SK-N-MC (cell line): ENCODE measurements around the gene TRIM43B.
"Not testable (repeated sequence)": the region's sequence is repeated elsewhere in the genome, so short reads cannot be mapped to it uniquely, and the experiment has no call there.

Source experiments
- DNase-seq: peaks from one replicate; pipeline ENCODE4 v3.0.0-alpha.2; 2011; ENCODE audit warnings: low read depth, low spot score
- H3K27ac ChIP-seq: fragments of 200-600 bp; sonication (generic); 2 replicates; pipeline ENCODE4 v1.5.1; 2016; ENCODE audit warnings: mixed run types
- H3K36me3 ChIP-seq: fragments of 200-600 bp; sonication (generic); 2 replicates; pipeline ENCODE4 v1.6.1; 2017; ENCODE audit warnings: antibody characterized with exemption, low read length, mixed read lengths; ENCODE audit not compliant: insufficient read depth
- H3K4me3 ChIP-seq: fragments of 200-600 bp; sonication (generic); 2 replicates; pipeline ENCODE4 v1.5.1; 2016
- H3K9ac ChIP-seq: fragments of 200-600 bp; sonication (generic); 2 replicates; pipeline ENCODE4 v1.8.0; 2017; ENCODE audit warnings: mixed run types, mixed read lengths; ENCODE audit not compliant: insufficient read length
- H3K9me3 ChIP-seq: fragments of 200-600 bp; sonication (generic); 2 replicates; pipeline ENCODE4 v1.6.1; 2017; ENCODE audit warnings: low read depth, mild to moderate bottlenecking, antibody characterized with exemption, low read length, moderate library complexity, mixed read lengths
- EZH2 ChIP-seq: fragments of 200-600 bp; sonication (generic); IDR thresholded peaks from one replicate; pipeline ENCODE4 v1.6.1; 2017; ENCODE audit warnings: antibody characterized with exemption
- FOXP2 ChIP-seq: optimal IDR thresholded peaks from 2 replicates; pipeline ENCODE3; 2011; ENCODE audit warnings: mild to moderate bottlenecking, moderate library complexity; ENCODE audit not compliant: insufficient read depth; ENCODE audit errors: extremely low read length, control extremely low read depth
- POLR2AphosphoS5 ChIP-seq: IDR thresholded peaks from 2 replicates; pipeline ENCODE4 v1.6.1; 2012; ENCODE audit warnings: mild to moderate bottlenecking, low read depth, low read length, borderline replicate concordance

Gene TRIM43B

GRCh38 chr2:95484654-95485053 is at the start of gene TRIM43B:
TSS of gene TRIM43B (minus strand) at chr2:95484754. CDS start at chr2:95482714, 2,040 bp downstream.
- not testable (repeated sequence) for H3K27ac ChIP-seq

DNA sequence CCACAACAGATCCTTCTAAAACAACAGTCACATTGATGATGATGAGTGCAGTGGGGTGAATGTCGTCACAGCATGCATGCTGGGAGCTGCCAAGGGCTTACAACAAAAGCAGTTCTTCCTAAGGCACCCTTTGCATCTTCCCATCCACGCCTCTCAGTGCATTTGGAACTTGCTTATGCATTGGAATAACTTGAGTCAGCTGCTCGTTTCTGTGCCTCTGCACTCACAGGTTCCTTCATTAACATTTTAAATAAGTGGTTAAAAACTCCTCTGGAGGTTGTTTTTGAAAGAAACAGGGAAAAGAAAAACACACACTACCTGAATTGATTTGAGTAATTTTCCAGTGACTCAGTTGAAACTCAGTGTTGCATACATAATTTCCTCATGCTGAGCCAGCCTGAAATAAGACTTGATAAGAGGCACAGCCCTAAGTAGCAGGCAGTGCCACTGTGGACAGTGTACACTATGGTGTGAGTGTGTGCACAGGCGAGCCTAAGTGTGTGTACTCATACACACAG is 46.8 kb upstream of the TRIM43B start:
- no peaks in the 10 kb centered on the region for H3K9me3 ChIP-seq
- TF ChIP-seq EZH2, result no peak
- no peak for TF ChIP-seq POLR2AphosphoS5
- no peak for TF ChIP-seq FOXP2
- H3K4me3 ChIP-seq, result no peak overlapping the region
- peaks cover 6% of the 10 kb centered on the region; the same call in 1 of the 2 replicates for H3K36me3 ChIP-seq
- no peak overlapping the region for H3K27ac ChIP-seq
- H3K9ac ChIP-seq, result no peak overlapping the region
- no peak for DNase-seq

More at GRCh38 chr2:95484654-95485053, at the start of gene TRIM43B:
- H3K9ac ChIP-seq, H3K9me3 ChIP-seq, H3K4me3 ChIP-seq, H3K36me3 ChIP-seq, DNase-seq: not testable (repeated sequence)

DNA sequence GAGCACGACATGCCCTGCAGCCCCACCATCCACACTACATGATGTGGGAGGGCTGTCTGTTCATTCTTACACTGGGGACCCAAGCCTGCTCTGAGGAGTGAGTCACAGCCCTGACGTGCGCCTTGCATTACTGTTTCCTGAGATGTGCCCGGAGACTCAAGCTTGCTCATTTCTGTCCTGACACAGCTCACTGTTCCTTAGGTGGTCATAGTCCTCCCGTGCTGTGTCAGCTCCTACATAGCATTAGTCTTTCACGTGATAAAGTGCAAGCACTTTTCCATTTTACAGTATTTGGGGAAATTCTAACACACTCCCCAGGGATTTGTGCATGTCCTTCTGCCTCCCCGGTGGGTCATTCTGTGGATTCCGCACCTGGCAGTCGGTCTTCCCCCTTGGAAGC is 46.2 kb upstream of the TRIM43B start:
- Histone ChIP-seq H3K9me3 (no peaks in the 10 kb centered on the region), H3K36me3 (peaks cover 6% of the 10 kb centered on the region; the same call in 1 of the 2 replicates), H3K27ac (no peak overlapping the region), H3K4me3 (no peak overlapping the region), H3K9ac (no peak overlapping the region)
- DNase-seq, result no peak
- TF ChIP-seq EZH2 (no peak), POLR2AphosphoS5 (no peak), FOXP2 (no peak)

- no peaks in the 10 kb centered on the region for H3K9me3 ChIP-seq
- H3K9ac ChIP-seq, result peak overlapping the region; percentile 90
- no peak overlapping the region for H3K27ac ChIP-seq
- TF ChIP-seq FOXP2 (no peak), POLR2AphosphoS5 (peak; percentile 69; the same call in 1 of the 2 replicates)
- DNase-seq, result no peak
- peak overlapping the region; percentile 89 for H3K4me3 ChIP-seq
- H3K36me3 ChIP-seq, result peaks cover 6% of the 10 kb centered on the region; the same call in 1 of the 2 replicates
These were observed 42.1 kb upstream of the TRIM43B start for GRCh38 chr2:95526360-95527341.

DNA sequence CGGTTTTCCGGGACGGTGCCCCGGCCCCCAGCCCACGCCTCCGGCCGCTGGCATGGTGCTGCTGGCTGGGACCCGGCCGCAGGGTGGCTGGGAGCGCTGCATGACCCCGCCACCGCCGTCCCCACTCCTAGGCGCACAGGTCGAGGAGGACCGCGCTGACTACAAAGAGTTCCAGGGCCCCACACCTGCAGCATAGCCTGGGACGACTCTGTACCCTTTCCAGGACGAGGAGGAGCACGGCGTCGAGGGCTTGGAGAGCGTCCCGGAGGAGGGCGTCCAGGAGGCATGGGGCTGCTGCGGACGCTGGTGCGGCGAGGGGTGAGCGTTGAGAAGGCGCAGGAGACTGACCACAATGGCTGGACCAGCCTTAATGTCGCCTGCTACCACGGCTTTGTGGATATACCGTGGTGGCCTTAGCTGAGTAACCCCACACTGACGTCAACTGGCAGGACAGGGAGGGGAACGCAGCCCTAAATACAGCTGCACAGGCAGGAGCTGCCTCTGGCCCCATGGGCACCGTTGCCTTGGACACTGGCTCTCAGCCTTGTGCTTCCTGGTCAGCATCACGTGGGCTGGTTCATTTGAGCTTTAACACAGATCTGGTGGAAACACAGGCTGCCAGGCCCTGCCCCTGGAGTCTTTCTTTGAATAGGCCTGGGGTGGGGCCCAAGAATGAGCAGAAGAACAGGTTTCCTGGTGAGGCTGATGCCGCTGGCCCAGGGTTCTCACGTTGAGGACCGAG is 40.9 kb upstream of the TRIM43B start:
- Histone ChIP-seq H3K36me3 (peaks cover 6% of the 10 kb centered on the region; the same call in 1 of the 2 replicates), H3K27ac (no peak overlapping the region), H3K9me3 (no peaks in the 10 kb centered on the region), H3K4me3 (peak overlapping the region; percentile 89), H3K9ac (no peak overlapping the region)
- TF ChIP-seq EZH2 (no peak), POLR2AphosphoS5 (no peak)
- DNase-seq, result no peak

GRCh38 chr2:95524195-95524594 is 39.6 kb upstream of the TRIM43B start:
- no peak overlapping the region for H3K27ac ChIP-seq
- H3K4me3 ChIP-seq, result no peak overlapping the region
- H3K36me3 ChIP-seq, result no peaks in the 10 kb centered on the region
- H3K9ac ChIP-seq, result no peak overlapping the region
- no peak for DNase-seq
- TF ChIP-seq POLR2AphosphoS5, result no peak
- TF ChIP-seq EZH2, result no peak
- TF ChIP-seq FOXP2, result no peak
- no peaks in the 10 kb centered on the region for H3K9me3 ChIP-seq

- no peaks in the 10 kb centered on the region for H3K9me3 ChIP-seq
- no peak overlapping the region for H3K27ac ChIP-seq
- H3K9ac ChIP-seq, result no peak overlapping the region
- no peak for TF ChIP-seq FOXP2
- TF ChIP-seq EZH2, result no peak
- TF ChIP-seq POLR2AphosphoS5, result no peak
- no peak for DNase-seq
- H3K36me3 ChIP-seq, result no peaks in the 10 kb centered on the region
- H3K4me3 ChIP-seq, result no peak overlapping the region
These were observed 30.2 kb upstream of the TRIM43B start for GRCh38 chr2:95514718-95515117.

DNA sequence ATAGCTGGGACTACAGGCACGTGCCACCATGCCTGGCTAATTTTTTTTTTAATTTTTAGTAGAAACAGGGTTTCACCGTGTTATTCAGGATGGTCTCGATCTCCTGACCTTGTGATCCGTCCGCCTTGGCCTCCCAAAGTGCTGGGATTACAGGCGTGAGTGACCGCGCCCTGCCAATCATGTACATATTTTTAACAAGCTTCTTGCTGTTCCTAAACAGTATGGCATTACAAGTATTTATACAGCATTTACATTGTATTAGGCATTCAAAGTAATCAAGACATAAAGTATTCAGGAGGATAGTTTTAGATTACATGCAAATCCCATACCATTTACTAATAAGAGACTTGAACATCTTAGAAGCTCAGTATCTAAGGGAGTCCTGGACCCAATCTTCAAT is 29.7 kb upstream of the TRIM43B start:
- not testable (repeated sequence) for H3K27ac ChIP-seq, H3K36me3 ChIP-seq, DNase-seq, H3K9me3 ChIP-seq, H3K4me3 ChIP-seq, H3K9ac ChIP-seq

DNA sequence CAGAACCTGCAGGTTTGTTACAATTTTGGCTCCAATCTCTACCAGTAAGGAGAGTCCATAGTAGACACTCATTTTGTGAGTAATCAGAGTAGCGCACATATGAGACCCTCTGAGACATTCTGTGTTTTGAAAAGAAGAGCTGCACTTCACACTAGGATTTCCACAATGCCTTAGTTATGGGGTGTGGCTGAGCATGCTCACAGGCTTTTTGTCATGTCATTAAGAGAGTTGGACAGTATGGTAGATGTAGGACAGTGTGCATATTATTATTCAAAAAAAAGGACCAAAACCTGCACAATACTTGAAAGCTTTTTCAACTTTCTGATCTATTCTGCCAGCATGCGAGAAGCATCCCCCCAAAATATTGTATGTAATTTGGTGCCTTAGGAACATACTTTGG is 24.9 kb upstream of the TRIM43B start:
- no peak overlapping the region for H3K9ac ChIP-seq
- H3K36me3 ChIP-seq, result no peaks in the 10 kb centered on the region
- no peak overlapping the region for H3K4me3 ChIP-seq
- H3K27ac ChIP-seq, result no peak overlapping the region
- TF ChIP-seq EZH2, result no peak
- no peak for DNase-seq
- no peaks in the 10 kb centered on the region for H3K9me3 ChIP-seq
